Fibroblast of skin of back (primary cell): ENCODE results near the gene AQP5.
A peak's percentile ranks its signal among the peaks of the same experiment; 100 is the strongest.

Experiments used
- DNase-seq: peaks from one replicate; pipeline ENCODE4 v3.0.0-alpha.2; 2013

Gene AQP5

GRCh38 chr12:49950273-49951251 is 11.1 kb upstream of the AQP5 start, which contains the start of gene AQP2:
Gene AQP2 (plus strand): TSS chr12:49950737. CDS start chr12:49950831, 94 bp downstream.
- DNase-seq = no peak

GRCh38 chr12:49951411-49952240 is 10.0 kb upstream of the AQP5 start:
- no peak for DNase-seq

- no peak for DNase-seq
Observed at GRCh38 chr12:49952391-49953055, 9.1 kb upstream of the AQP5 start.

GRCh38 chr12:49953151-49953550 is 8.5 kb upstream of the AQP5 start:
- no peak for DNase-seq

- no peak for DNase-seq
Observed at GRCh38 chr12:49953961-49954846, 7.5 kb upstream of the AQP5 start.

GRCh38 chr12:49954863-49955830 is 6.5 kb upstream of the AQP5 start:
- DNase-seq = no peak

GRCh38 chr12:49955899-49956662 is 5.6 kb upstream of the AQP5 start:
- DNase-seq = no peak

- DNase-seq = no peak
Observed at GRCh38 chr12:49956663-49957569, 4.8 kb upstream of the AQP5 start.

GRCh38 chr12:49957570-49957967 is 4.1 kb upstream of the AQP5 start:
- no peak for DNase-seq

GRCh38 chr12:49959685-49960473 is 1.8 kb upstream of the AQP5 start:
- DNase-seq = peak; percentile 72

GRCh38 chr12:49960474-49961110 is 1.1 kb upstream of the AQP5 start:
- DNase-seq = no peak

- no peak for DNase-seq
Observed at GRCh38 chr12:49961993-49962764, 507 bp downstream of the AQP5 start.

GRCh38 chr12:49962861-49963765 is 1.4 kb downstream of the AQP5 start:
- DNase-seq = peak; percentile 44

- no peak for DNase-seq
Observed at GRCh38 chr12:49963976-49964815, 2.5 kb downstream of the AQP5 start.
